Measurements from ENCODE around the gene DNAJB8. TPM values are rescaled to one million over a fixed set of nuclear protein-coding genes. Genes with fewer than 3 reads are reported as not detected.

The DNAJB8 gene
- total and polyA plus RNA-seq, 9 of the 15 experiments (the other 6 are each of a cell fraction or from before 2014, with no cell fraction given), result not detected

DNA sequence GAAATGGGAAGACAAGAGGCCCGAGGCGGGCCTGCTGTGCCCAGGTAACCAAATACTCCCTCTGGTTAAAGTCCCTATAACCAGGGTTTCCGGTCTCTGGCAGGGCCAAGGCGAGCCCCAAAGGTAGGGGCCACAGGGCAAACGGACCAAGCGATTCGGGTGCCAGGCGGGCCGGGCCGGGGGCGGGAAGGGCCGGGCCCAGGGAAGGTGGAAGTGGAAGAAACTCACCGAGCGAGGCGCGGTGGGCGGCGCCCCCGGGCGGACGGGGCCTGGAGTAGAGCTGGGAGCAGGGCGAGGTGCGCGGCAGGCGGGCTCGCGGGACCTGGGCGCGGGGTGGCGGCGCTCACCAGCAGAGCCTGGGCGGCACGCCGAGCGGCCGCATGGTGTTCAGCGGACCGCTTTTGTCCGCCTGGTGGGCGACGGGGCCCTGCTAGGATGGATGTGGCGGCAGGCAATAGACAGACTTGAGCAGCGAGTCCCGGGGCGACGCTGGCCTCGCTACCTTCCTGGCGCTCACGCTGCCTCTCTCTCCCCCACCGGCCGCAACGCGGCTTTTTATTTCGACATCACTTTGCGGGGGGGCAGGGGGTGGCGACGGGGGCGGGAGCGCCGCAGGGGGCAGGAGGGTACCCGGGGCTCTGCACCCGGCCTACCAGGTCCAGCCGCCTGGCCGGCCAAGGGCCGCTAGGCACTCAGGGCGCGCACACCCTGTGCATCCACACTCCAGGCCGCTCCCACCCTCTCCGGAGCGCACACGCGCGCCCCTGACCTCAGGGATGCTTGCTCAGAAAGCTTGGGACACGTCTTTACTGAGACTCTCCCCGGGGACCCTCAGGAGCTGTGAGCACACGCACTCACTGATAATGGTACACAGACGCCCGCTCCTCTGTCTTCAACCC lies 26.2 kb upstream of the DNAJB8 start, which contains the start of gene GATA2 (continued):
- TF ChIP-seq ZNF253 (CRISPR knock-in tag; conservative IDR thresholded peaks at IDR 0.05), result no peak
- no peak for TF ChIP-seq HDAC3 (IDR thresholded peaks at IDR 0.05; ENCODE audit: borderline replicate concordance, partially characterized antibody)
- TF ChIP-seq ZNF224 (CRISPR knock-in tag; IDR thresholded peaks at IDR 0.05), result no peak
- no peak for TF ChIP-seq ZNF717 (CRISPR knock-in tag; IDR thresholded peaks at IDR 0.05)
- peak; percentile 36; the same call in 1 of the 2 replicates for TF ChIP-seq PHF8 (IDR thresholded peaks at IDR 0.05; ENCODE audit: borderline replicate concordance, low read length)
- no peak for TF ChIP-seq KDM1A (IDR thresholded peaks at IDR 0.05)
- TF ChIP-seq STAG1 (CRISPR knock-in tag; IDR thresholded peaks at IDR 0.05; ENCODE audit: borderline replicate concordance), result no peak
- peak; percentile 59; the same call in 1 of the 2 replicates for TF ChIP-seq POLR2AphosphoS5 (IDR thresholded peaks at IDR 0.05; ENCODE audit: control insufficient read depth, insufficient read depth, low read depth, low read length)
- TF ChIP-seq HNRNPL (IDR thresholded peaks at IDR 0.05; ENCODE audit: low read depth, low read length), result no peak
- TF ChIP-seq, protein P1, sequence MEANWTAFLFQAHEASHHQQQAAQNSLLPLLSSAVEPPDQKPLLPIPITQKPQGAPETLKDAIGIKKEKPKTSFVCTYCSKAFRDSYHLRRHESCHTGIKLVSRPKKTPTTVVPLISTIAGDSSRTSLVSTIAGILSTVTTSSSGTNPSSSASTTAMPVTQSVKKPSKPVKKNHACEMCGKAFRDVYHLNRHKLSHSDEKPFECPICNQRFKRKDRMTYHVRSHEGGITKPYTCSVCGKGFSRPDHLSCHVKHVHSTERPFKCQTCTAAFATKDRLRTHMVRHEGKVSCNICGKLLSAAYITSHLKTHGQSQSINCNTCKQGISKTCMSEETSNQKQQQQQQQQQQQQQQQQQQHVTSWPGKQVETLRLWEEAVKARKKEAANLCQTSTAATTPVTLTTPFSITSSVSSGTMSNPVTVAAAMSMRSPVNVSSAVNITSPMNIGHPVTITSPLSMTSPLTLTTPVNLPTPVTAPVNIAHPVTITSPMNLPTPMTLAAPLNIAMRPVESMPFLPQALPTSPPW (CRISPR knock-in tag; IDR thresholded peaks at IDR 0.05), result peak; percentile 95
- TF ChIP-seq HMGN3 (IDR thresholded peaks at IDR 0.05; ENCODE audit: borderline replicate concordance, extremely low read depth, insufficient read length, low read depth, low read length), result peak; percentile 44
- TF ChIP-seq, protein P2, sequence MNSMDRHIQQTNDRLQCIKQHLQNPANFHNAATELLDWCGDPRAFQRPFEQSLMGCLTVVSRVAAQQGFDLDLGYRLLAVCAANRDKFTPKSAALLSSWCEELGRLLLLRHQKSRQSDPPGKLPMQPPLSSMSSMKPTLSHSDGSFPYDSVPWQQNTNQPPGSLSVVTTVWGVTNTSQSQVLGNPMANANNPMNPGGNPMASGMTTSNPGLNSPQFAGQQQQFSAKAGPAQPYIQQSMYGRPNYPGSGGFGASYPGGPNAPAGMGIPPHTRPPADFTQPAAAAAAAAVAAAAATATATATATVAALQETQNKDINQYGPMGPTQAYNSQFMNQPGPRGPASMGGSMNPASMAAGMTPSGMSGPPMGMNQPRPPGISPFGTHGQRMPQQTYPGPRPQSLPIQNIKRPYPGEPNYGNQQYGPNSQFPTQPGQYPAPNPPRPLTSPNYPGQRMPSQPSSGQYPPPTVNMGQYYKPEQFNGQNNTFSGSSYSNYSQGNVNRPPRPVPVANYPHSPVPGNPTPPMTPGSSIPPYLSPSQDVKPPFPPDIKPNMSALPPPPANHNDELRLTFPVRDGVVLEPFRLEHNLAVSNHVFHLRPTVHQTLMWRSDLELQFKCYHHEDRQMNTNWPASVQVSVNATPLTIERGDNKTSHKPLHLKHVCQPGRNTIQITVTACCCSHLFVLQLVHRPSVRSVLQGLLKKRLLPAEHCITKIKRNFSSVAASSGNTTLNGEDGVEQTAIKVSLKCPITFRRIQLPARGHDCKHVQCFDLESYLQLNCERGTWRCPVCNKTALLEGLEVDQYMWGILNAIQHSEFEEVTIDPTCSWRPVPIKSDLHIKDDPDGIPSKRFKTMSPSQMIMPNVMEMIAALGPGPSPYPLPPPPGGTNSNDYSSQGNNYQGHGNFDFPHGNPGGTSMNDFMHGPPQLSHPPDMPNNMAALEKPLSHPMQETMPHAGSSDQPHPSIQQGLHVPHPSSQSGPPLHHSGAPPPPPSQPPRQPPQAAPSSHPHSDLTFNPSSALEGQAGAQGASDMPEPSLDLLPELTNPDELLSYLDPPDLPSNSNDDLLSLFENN (IDR thresholded peaks at IDR 0.05; ENCODE audit: low read depth in 2 of 2, low read length in 2 of 2), result no peak
- TF ChIP-seq MBD2 (IDR thresholded peaks at IDR 0.05; ENCODE audit: borderline replicate concordance, low read depth), result peak; percentile 25; the same call in 1 of the 2 replicates
- TF ChIP-seq ZNF609 (CRISPR knock-in tag; IDR thresholded peaks at IDR 0.05; ENCODE audit: borderline replicate concordance), result no peak
- no peak for TF ChIP-seq ZNF165 (CRISPR knock-in tag; IDR thresholded peaks at IDR 0.05; ENCODE audit: borderline replicate concordance)

Measured in K562 (cell line).